Caco-2 (cell line): ENCODE data around the gene MIF4GD. TPM values are rescaled to one million over a fixed set of nuclear protein-coding genes. Genes with fewer than 3 reads are reported as not detected.

Source experiments
- BruUV-seq: library from RNA; stranded (reverse); fragments of 400-500 nt; replicated peaks from 2 replicates; lab custom pipeline; 2021; lab: Mats Ljungman, UMichigan
- CTCF ChIA-PET: fragments of 300-600 bp; sonication (Branson Sonifier 250); formaldehyde crosslinking; loops from one replicate; lab custom pipeline; 2022; ENCODE audit warnings: antibody characterized with exemption; lab: Charles Lee
- POLR2A ChIA-PET: fragments of 300-600 bp; sonication (Branson Sonifier 250); formaldehyde crosslinking; loops from one replicate; lab custom pipeline; 2022; ENCODE audit warnings: antibody characterized with exemption; lab: Charles Lee
- DNase-seq, 2 experiments: peaks; one replicate each; pipeline versions ENCODE4 v3.0.0 to v3.0.0-alpha.2; 2020 to 2022
- H3K27me3 ChIP-seq: replicated peaks from 2 replicates; pipeline ENCODE4 v1.6.0; 2011; ENCODE audit warnings: low read length; ENCODE audit not compliant: control insufficient read depth, insufficient read depth
- H3K36me3 ChIP-seq: 2 replicates; pipeline ENCODE4 v1.5.1; 2011; ENCODE audit warnings: low read length; ENCODE audit not compliant: control insufficient read depth, insufficient read depth
- H3K4me1 ChIP-seq: fragments of 250-450 bp; sonication (Bioruptor Pico); 2 replicates; pipeline ENCODE4 v1.5.1; 2020; ENCODE audit warnings: mild to moderate bottlenecking
- H3K4me3 ChIP-seq: 2 replicates; pipeline ENCODE4 v1.5.1; 2011; ENCODE audit warnings: low read depth, mild to moderate bottlenecking, control low read depth, low read length
- H3K9me3 ChIP-seq: fragments of 250-450 bp; sonication (Bioruptor Pico); 2 replicates; pipeline ENCODE4 v1.5.1; 2020; ENCODE audit warnings: mild to moderate bottlenecking, moderate library complexity
- H3K27ac Mint-ChIP-seq: one replicate; pipeline ENCODE4 v1.8.0; 2022; ENCODE audit warnings: mixed read lengths; ENCODE audit not compliant: unreplicated experiment
- H3K27me3 Mint-ChIP-seq: one replicate; pipeline ENCODE4 v1.8.0; 2022; ENCODE audit warnings: mixed read lengths; ENCODE audit not compliant: insufficient read depth, unreplicated experiment
- H3K36me3 Mint-ChIP-seq: one replicate; pipeline ENCODE4 v1.8.0; 2022; ENCODE audit warnings: mild to moderate bottlenecking, mixed read lengths; ENCODE audit not compliant: insufficient read depth, unreplicated experiment
- H3K4me1 Mint-ChIP-seq: one replicate; pipeline ENCODE4 v1.8.0; 2022; ENCODE audit warnings: low read depth, mixed read lengths; ENCODE audit not compliant: unreplicated experiment
- H3K4me3 Mint-ChIP-seq: one replicate; pipeline ENCODE4 v1.8.0; 2022; ENCODE audit warnings: mild to moderate bottlenecking, moderate library complexity, mixed read lengths; ENCODE audit not compliant: unreplicated experiment
- H3K9me3 Mint-ChIP-seq: one replicate; pipeline ENCODE4 v1.8.0; 2022; ENCODE audit warnings: mixed read lengths; ENCODE audit not compliant: unreplicated experiment
- intact Hi-C: fragments of 100-400 bp; cut with micrococcal nuclease; formaldehyde crosslinking; loops from one replicate; pipeline ENCODE4 v1.10.0; 2022; ENCODE audit not compliant: unreplicated experiment
- total RNA-seq: library from RNA; stranded (reverse); gene quantifications from 2 replicates; pipeline ENCODE4 v1.2.3, GENCODE V29; 2022
- TF ChIP-seq, protein P1 (sequence below), 2 experiments: fragments of 200-600 bp in 1 of 2; IDR thresholded peaks; 1 replicate in 1 of 2; 2 replicates in 1 of 2; pipeline versions ENCODE4 v1.5.1 to v1.8.0; 2011 to 2022; ENCODE audit warnings: antibody characterized with exemption in 1 of 2, control low read depth in 1 of 2, inconsistent platforms in 1 of 2, low read depth in 1 of 2, low read length in 1 of 2, mild to moderate bottlenecking in 1 of 2, moderate library complexity in 1 of 2; ENCODE audit not compliant: insufficient read depth in 1 of 2, severe bottlenecking in 1 of 2, unreplicated experiment in 1 of 2

The MIF4GD gene
- total RNA-seq, 1 experiment from 2014 or later = 27.3 TPM

GRCh38 chr17:75289115-75289831, 18.2 kb upstream of the MIF4GD start, which contains the start of gene SLC25A19:
SLC25A19 (minus strand) TSS chr17:75289433; CDS start chr17:75286764, 2,669 bp downstream.
- no peaks in the 10 kb centered on the region for H3K9me3 Mint-ChIP-seq
- H3K4me1 Mint-ChIP-seq = peaks cover 7% of the 10 kb centered on the region
- TF ChIP-seq, protein P1, sequence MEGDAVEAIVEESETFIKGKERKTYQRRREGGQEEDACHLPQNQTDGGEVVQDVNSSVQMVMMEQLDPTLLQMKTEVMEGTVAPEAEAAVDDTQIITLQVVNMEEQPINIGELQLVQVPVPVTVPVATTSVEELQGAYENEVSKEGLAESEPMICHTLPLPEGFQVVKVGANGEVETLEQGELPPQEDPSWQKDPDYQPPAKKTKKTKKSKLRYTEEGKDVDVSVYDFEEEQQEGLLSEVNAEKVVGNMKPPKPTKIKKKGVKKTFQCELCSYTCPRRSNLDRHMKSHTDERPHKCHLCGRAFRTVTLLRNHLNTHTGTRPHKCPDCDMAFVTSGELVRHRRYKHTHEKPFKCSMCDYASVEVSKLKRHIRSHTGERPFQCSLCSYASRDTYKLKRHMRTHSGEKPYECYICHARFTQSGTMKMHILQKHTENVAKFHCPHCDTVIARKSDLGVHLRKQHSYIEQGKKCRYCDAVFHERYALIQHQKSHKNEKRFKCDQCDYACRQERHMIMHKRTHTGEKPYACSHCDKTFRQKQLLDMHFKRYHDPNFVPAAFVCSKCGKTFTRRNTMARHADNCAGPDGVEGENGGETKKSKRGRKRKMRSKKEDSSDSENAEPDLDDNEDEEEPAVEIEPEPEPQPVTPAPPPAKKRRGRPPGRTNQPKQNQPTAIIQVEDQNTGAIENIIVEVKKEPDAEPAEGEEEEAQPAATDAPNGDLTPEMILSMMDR (IDR thresholded peaks at IDR 0.05; ENCODE audit: insufficient read depth in 1 of 2, low read depth in 1 of 2, low read length in 1 of 2, severe bottlenecking in 1 of 2, unreplicated experiment in 1 of 2) = peak; percentile 45 to 74
- POLR2A ChIA-PET = interaction anchor here (0.5 to 2.0 kb wide), 19 partner anchors 11 to 491 kb away, joined by 3 to 44 read pairs (median 7); partner anchors contain the start of genes FDXR, GGA3, GRB2 and MIF4GD
- CTCF ChIA-PET = interaction anchor here (0.6 to 3.3 kb wide), 25 partner anchors 11 to 236 kb away, joined by 3 to 91 read pairs (median 5); partner anchors contain the start of genes GGA3, GRB2, LLGL2 and MIF4GD
- H3K36me3 Mint-ChIP-seq = peaks cover 11% of the 10 kb centered on the region
- H3K4me3 ChIP-seq = peak within 1 kb of the TSS; percentile 69
- intact Hi-C loops = loop anchor here (1.0 to 2.0 kb wide), 7 partner anchors 18 to 167 kb away; partner anchors contain the start of genes GGA3, GRB2, MIF4GD and MRPS7
- BruUV-seq = no TSS peak
- peaks cover 4% of the 10 kb centered on the region; the same call in 1 of the 2 replicates for H3K36me3 ChIP-seq
- H3K27me3 Mint-ChIP-seq = no peaks in the 10 kb centered on the region
- H3K27ac Mint-ChIP-seq = peak within 1 kb of the TSS; percentile 96
- H3K4me1 ChIP-seq = peaks cover under 1% of the 10 kb centered on the region; the same call in 1 of the 2 replicates
- no peaks in the 10 kb centered on the region for H3K27me3 ChIP-seq
- DNase-seq = peak; percentile 99
- peak within 1 kb of the TSS; percentile 97 for H3K4me3 Mint-ChIP-seq
- no peaks in the 10 kb centered on the region for H3K9me3 ChIP-seq

- Mint-ChIP-seq H3K9me3 (no peaks in the 10 kb centered on the region), H3K4me3 (peak overlapping the region; percentile 97), H3K27me3 (no peaks in the 10 kb centered on the region), H3K4me1 (peaks cover 7% of the 10 kb centered on the region), H3K36me3 (peaks cover 16% of the 10 kb centered on the region), H3K27ac (peak overlapping the region; percentile 96)
- CTCF ChIA-PET = interaction anchor here (0.6 to 3.3 kb wide), 22 partner anchors 11 to 236 kb away, joined by 3 to 91 read pairs (median 5); partner anchors contain the start of genes GGA3, GRB2, LLGL2 and MIF4GD
- POLR2A ChIA-PET = interaction anchor here (0.5 to 2.0 kb wide), 15 partner anchors 18 to 491 kb away, joined by 3 to 44 read pairs (median 7); partner anchors contain the start of genes FDXR, GGA3, GRB2 and MIF4GD
- no TSS peak for BruUV-seq
- Histone ChIP-seq H3K27me3 (no peaks in the 10 kb centered on the region), H3K4me3 (peak overlapping the region; percentile 69), H3K36me3 (peaks cover 4% of the 10 kb centered on the region; the same call in 1 of the 2 replicates), H3K4me1 (no peaks in the 10 kb centered on the region; the same call in 1 of the 2 replicates), H3K9me3 (no peaks in the 10 kb centered on the region)
- TF ChIP-seq, protein P1 (IDR thresholded peaks at IDR 0.05; ENCODE audit: insufficient read depth in 1 of 2, low read depth in 1 of 2, low read length in 1 of 2, severe bottlenecking in 1 of 2, unreplicated experiment in 1 of 2) = no peak
- intact Hi-C loops = loop anchor here (1.0 to 2.0 kb wide), 7 partner anchors 18 to 168 kb away; partner anchors contain the start of genes GGA3, GRB2, MIF4GD and MRPS7
- peak; percentile 73 to 75 for DNase-seq
Observed at GRCh38 chr17:75288770-75289114, 17.7 kb upstream of the MIF4GD start.

DNA sequence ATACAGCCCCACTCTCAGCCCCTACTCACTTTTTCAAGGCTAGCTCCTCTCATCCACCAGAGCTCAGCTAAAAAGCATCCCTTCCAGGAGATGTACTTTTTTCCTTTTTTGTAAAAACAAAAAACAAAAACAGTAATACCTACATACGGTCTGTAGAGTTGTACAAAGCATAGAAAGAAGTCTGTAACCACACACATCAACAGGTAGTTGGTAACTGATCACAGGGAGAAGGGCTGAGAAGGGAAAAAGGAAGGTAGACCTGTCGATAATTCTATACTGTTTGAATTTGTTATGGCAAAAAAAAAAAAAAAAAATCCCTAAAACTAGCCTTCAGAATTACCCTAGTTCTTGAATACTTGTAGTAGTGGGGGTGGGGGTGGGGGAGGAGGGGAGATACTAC, 17.3 kb upstream of the MIF4GD start:
- Histone ChIP-seq H3K9me3 (no peaks in the 10 kb centered on the region), H3K4me3 (peak overlapping the region; percentile 69), H3K27me3 (no peaks in the 10 kb centered on the region), H3K4me1 (no peaks in the 10 kb centered on the region; the same call in 1 of the 2 replicates), H3K36me3 (peaks cover 4% of the 10 kb centered on the region)
- ChIA-PET POLR2A (interaction anchor here (0.9 to 2.0 kb wide), 7 partner anchors 18 to 492 kb away, joined by 3 to 44 read pairs (median 7); partner anchors contain the start of genes FDXR, GRB2 and MIF4GD), CTCF (interaction anchor here (1.0 to 3.3 kb wide), 3 partner anchors 18 to 124 kb away, joined by 3 to 91 read pairs (median 6); partner anchors contain the start of gene MIF4GD)
- Mint-ChIP-seq H3K27me3 (no peaks in the 10 kb centered on the region), H3K4me1 (peaks cover 7% of the 10 kb centered on the region), H3K9me3 (no peaks in the 10 kb centered on the region), H3K36me3 (peaks cover 20% of the 10 kb centered on the region), H3K4me3 (peak overlapping the region; percentile 97), H3K27ac (peak overlapping the region; percentile 96)
- DNase-seq = no peak
- TF ChIP-seq, protein P1 (IDR thresholded peaks at IDR 0.05; ENCODE audit: insufficient read depth in 1 of 2, low read depth in 1 of 2, low read length in 1 of 2, severe bottlenecking in 1 of 2, unreplicated experiment in 1 of 2) = no peak
- intact Hi-C loops = loop anchor here (2.0 kb wide), 4 partner anchors 18 to 94 kb away; partner anchors contain the start of genes GGA3, MIF4GD and MRPS7
- no TSS peak for BruUV-seq
